ENCODE measurements around the gene TSPAN18. TPM values are rescaled to one million over a fixed set of nuclear protein-coding genes. Genes with fewer than 3 reads are reported as not detected.

Gene TSPAN18
- total and polyA plus RNA-seq, 2 of the 8 experiments (the other 6 are each of a cell fraction or from before 2014, with no cell fraction given): 5.2 to 10.2 TPM

DNA sequence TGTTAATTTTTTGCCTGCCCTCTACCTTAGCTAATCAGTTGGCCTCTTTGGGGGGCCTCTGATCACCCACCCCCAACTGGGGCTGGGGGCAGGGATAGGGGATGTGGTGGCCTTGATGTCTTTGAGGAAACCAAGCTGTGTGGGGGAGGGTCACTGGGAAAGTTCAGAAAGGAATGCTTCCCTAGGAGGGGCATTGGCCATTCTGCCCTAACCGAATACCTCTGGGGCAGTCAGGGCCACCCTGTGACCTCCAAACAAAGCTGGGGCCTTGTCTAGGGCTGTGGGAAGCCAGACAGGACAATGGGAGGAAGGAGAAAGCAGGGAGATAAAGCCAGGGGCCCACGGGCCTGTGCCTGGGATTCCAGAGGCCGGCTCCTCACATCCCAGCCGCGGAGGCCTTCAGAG lies 97.5 kb downstream of the TSPAN18 start (continued):
- TF ChIP-seq SP1 (IDR thresholded peaks at IDR 0.05; ENCODE audit: low read depth, low read length) (peak; percentile 83; the same call in 1 of the 2 replicates), CREB1 (IDR thresholded peaks at IDR 0.05) (no peak), SIX5 (IDR thresholded peaks at IDR 0.05; ENCODE audit: low read depth, low read length) (no peak), JUND (IDR thresholded peaks at IDR 0.05; ENCODE audit: low read length) (0 out of 2 replicates have a peak, but pooled peaks have one; percentile 37), MAFK (IDR thresholded peaks at IDR 0.05; ENCODE audit: low read depth, low read length) (no peak), RAD21 (IDR thresholded peaks at IDR 0.05 in 1 of 2, conservative IDR thresholded peaks at IDR 0.05 in 1 of 2; ENCODE audit: low read depth in 2 of 2, low read length in 2 of 2) (peak in 1 of 2 experiments; percentile 19; a peak in 1 of 4 replicates), KDM5A (IDR thresholded peaks at IDR 0.05; ENCODE audit: low read length) (no peak), BCL11A (IDR thresholded peaks at IDR 0.05; ENCODE audit: low read depth in 2 of 2, low read length in 2 of 2) (no peak), CHD1 (IDR thresholded peaks at IDR 0.05; ENCODE audit: low read depth, low read length) (no peak), POU5F1 (IDR thresholded peaks at IDR 0.05; ENCODE audit: low read depth, low read length) (no peak), YY1 (IDR thresholded peaks at IDR 0.05; ENCODE audit: low read depth, low read length) (peak; percentile 64; the same call in 1 of the 2 replicates), SP4 (IDR thresholded peaks at IDR 0.05; ENCODE audit: low read length) (no peak), CBX5 (IDR thresholded peaks at IDR 0.05; ENCODE audit: low read depth, low read length) (no peak), SP2 (IDR thresholded peaks at IDR 0.05; ENCODE audit: low read length) (no peak), TEAD4 (IDR thresholded peaks at IDR 0.05; ENCODE audit: low read depth, low read length) (peak; percentile 80; the same call in 1 of the 2 replicates), NANOG (IDR thresholded peaks at IDR 0.05; ENCODE audit: insufficient read depth, low read depth, low read length, poor library complexity, severe bottlenecking) (peak; percentile 58)
- TF ChIP-seq, protein P1, sequence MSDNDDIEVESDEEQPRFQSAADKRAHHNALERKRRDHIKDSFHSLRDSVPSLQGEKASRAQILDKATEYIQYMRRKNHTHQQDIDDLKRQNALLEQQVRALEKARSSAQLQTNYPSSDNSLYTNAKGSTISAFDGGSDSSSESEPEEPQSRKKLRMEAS (IDR thresholded peaks at IDR 0.05): no peak; the same call in 1 of the 2 replicates
- TF ChIP-seq, protein P2, sequence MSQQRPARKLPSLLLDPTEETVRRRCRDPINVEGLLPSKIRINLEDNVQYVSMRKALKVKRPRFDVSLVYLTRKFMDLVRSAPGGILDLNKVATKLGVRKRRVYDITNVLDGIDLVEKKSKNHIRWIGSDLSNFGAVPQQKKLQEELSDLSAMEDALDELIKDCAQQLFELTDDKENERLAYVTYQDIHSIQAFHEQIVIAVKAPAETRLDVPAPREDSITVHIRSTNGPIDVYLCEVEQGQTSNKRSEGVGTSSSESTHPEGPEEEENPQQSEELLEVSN (IDR thresholded peaks at IDR 0.05): no peak
